PC-9 (cell line): Measurements from ENCODE around the gene RHCE. TPM values are rescaled to one million over a fixed set of nuclear protein-coding genes. Genes with fewer than 3 reads are reported as not detected.

Experiments
- BruUV-seq: library from RNA; stranded (reverse); fragments of 400-500 nt; replicated peaks from 2 replicates; lab custom pipeline; 2021; lab: Mats Ljungman, UMichigan
- CTCF ChIA-PET: fragments of 300-600 bp; sonication (Branson Sonifier 250); formaldehyde crosslinking; loops from one replicate; lab custom pipeline; 2022; ENCODE audit warnings: antibody characterized with exemption; lab: Charles Lee
- POLR2A ChIA-PET: fragments of 300-600 bp; sonication (Branson Sonifier 250); formaldehyde crosslinking; loops from one replicate; lab custom pipeline; 2022; ENCODE audit warnings: antibody characterized with exemption; ENCODE audit not compliant: unreplicated experiment; lab: Charles Lee
- DNase-seq, 2 experiments: peaks; one replicate each; pipeline versions ENCODE4 v3.0.0 to v3.0.0-alpha.2; 2015 to 2022; ENCODE audit warnings: mixed read lengths in 1 of 2
- H2AFZ ChIP-seq: fragments of 200-600 bp; sonication (generic); 2 replicates; pipeline ENCODE4 v1.8.1; 2017; ENCODE audit warnings: antibody characterized with exemption
- H3F3A ChIP-seq: fragments of 200-600 bp; sonication (generic); 2 replicates; pipeline ENCODE4 v1.8.1; 2017; ENCODE audit warnings: antibody characterized with exemption, mild to moderate bottlenecking, low read depth; ENCODE audit not compliant: insufficient read depth
- H3K27ac ChIP-seq: fragments of 200-600 bp; sonication (generic); 2 replicates; pipeline ENCODE4 v1.6.1; 2016; ENCODE audit warnings: mixed run types
- H3K27me3 ChIP-seq: fragments of 200-600 bp; sonication (generic); 2 replicates; pipeline ENCODE4 v1.6.1; 2016; ENCODE audit warnings: low read depth, mixed run types; ENCODE audit not compliant: insufficient read depth
- H3K36me3 ChIP-seq: fragments of 200-600 bp; sonication (generic); 2 replicates; pipeline ENCODE4 v1.6.1; 2016; ENCODE audit warnings: low read depth, mixed run types
- H3K4me1 ChIP-seq: fragments of 200-600 bp; sonication (generic); replicated peaks from 2 replicates; pipeline ENCODE4 v1.6.1; 2016; ENCODE audit warnings: mixed run types; ENCODE audit not compliant: insufficient read depth
- H3K4me2 ChIP-seq: fragments of 200-600 bp; sonication (generic); 2 replicates; pipeline ENCODE4 v1.6.1; 2017; ENCODE audit warnings: mixed run types
- H3K4me3 ChIP-seq: fragments of 200-600 bp; sonication (generic); 2 replicates; pipeline ENCODE4 v1.6.1; 2016; ENCODE audit warnings: mixed run types
- H3K79me2 ChIP-seq: fragments of 200-600 bp; sonication (generic); 2 replicates; pipeline ENCODE4 v1.6.1; 2017; ENCODE audit warnings: low read depth, mixed run types
- H3K9me2 ChIP-seq: fragments of 200-600 bp; sonication (generic); 2 replicates; pipeline ENCODE4 v1.8.1; 2017; ENCODE audit warnings: mild to moderate bottlenecking; ENCODE audit not compliant: insufficient read depth
- H3K9me3 ChIP-seq: fragments of 200-600 bp; sonication (generic); 2 replicates; pipeline ENCODE4 v1.8.1; 2016; ENCODE audit warnings: low read depth; ENCODE audit not compliant: insufficient read depth
- H4K20me1 ChIP-seq: fragments of 200-600 bp; sonication (generic); 2 replicates; pipeline ENCODE4 v1.8.1; 2017; ENCODE audit not compliant: insufficient read depth
- EZH2 ChIP-seq: fragments of 200-600 bp; sonication (generic); IDR thresholded peaks from 2 replicates; pipeline ENCODE4 v1.8.0; 2017; ENCODE audit warnings: antibody characterized with exemption, low read depth
- intact Hi-C: fragments of 100-400 bp; cut with micrococcal nuclease; formaldehyde crosslinking; loops from one replicate; pipeline ENCODE4 v1.10.0; 2022; ENCODE audit not compliant: unreplicated experiment
- total RNA-seq: library from RNA; stranded (reverse); gene quantifications from 2 replicates; pipeline ENCODE4 v1.2.3, GENCODE V29; 2021
- TF ChIP-seq, protein P1 (sequence below): fragments of 200-600 bp; sonication (generic); conservative IDR thresholded peaks from 2 replicates; pipeline ENCODE4 v1.6.1; 2017; ENCODE audit warnings: mixed run types, antibody characterized with exemption, mild to moderate bottlenecking, moderate library complexity

The RHCE gene
- total RNA-seq, 1 experiment from 2014 or later, result 0.22 TPM

- Histone ChIP-seq H3K27me3 (no peaks in the 10 kb centered on the region), H3K9me2 (no peaks in the 10 kb centered on the region), H3K27ac (no peak overlapping the region), H3K4me3 (no peak overlapping the region), H3K4me2 (no peak overlapping the region), H3F3A (no peaks in the 10 kb centered on the region), H3K79me2 (no peaks in the 10 kb centered on the region), H2AFZ (no peak overlapping the region), H3K36me3 (no peaks in the 10 kb centered on the region), H4K20me1 (no peaks in the 10 kb centered on the region), H3K4me1 (no peaks in the 10 kb centered on the region), H3K9me3 (no peaks in the 10 kb centered on the region)
- POLR2A ChIA-PET, result no interaction called here
- no peak for DNase-seq
- CTCF ChIA-PET, result no interaction called here
- intact Hi-C loops, result no loop called here
- BruUV-seq, result no TSS peak
- no peak for TF ChIP-seq EZH2
- TF ChIP-seq, protein P1, sequence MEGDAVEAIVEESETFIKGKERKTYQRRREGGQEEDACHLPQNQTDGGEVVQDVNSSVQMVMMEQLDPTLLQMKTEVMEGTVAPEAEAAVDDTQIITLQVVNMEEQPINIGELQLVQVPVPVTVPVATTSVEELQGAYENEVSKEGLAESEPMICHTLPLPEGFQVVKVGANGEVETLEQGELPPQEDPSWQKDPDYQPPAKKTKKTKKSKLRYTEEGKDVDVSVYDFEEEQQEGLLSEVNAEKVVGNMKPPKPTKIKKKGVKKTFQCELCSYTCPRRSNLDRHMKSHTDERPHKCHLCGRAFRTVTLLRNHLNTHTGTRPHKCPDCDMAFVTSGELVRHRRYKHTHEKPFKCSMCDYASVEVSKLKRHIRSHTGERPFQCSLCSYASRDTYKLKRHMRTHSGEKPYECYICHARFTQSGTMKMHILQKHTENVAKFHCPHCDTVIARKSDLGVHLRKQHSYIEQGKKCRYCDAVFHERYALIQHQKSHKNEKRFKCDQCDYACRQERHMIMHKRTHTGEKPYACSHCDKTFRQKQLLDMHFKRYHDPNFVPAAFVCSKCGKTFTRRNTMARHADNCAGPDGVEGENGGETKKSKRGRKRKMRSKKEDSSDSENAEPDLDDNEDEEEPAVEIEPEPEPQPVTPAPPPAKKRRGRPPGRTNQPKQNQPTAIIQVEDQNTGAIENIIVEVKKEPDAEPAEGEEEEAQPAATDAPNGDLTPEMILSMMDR, result no peak
Observed at GRCh38 chr1:25460020-25460419, 39.4 kb upstream of the RHCE start.

DNA sequence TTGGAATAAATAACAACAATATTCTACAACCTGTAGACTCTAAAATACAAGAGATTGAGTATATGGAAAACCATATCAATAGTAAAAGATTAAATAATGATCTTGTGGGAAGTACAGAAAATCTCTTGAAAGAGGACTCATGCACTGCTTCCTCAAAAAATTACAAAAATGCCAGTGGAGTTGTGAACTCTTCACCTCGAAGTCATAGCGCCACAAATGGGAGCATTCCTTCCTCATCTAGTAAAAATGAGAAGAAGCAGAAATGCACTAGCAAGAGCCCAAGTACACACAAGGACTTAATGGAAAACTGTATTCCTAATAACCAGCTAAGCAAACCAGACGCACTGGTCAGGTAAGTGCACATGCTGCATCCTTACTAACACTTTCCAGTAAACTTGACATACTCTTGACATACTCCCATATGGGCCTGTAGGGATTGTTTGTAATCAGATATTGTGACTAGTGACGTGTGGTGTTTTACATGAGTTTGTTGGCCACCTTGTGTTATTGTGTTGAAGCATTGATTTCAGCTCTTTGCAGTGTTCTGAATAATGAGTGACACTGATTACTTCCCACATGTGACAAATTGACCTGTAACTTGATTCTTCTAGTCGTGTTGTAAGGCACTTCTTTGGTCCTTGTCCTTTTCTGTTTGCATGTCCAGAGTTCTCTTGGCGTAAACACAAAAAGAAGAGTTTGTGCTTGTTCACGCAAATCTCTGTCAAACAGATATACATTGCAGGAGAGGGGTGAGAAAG, 38.1 kb upstream of the RHCE start:
- BruUV-seq, result no TSS peak
- no peak for TF ChIP-seq EZH2
- TF ChIP-seq, protein P1, result no peak
- Histone ChIP-seq H3K4me2 (no peak overlapping the region), H3K27ac (no peak overlapping the region), H3K4me1 (no peaks in the 10 kb centered on the region), H3K79me2 (no peaks in the 10 kb centered on the region), H3K9me2 (no peaks in the 10 kb centered on the region), H3K36me3 (no peaks in the 10 kb centered on the region), H3K9me3 (no peaks in the 10 kb centered on the region), H3K27me3 (no peaks in the 10 kb centered on the region), H3K4me3 (no peak overlapping the region), H3F3A (no peaks in the 10 kb centered on the region), H4K20me1 (no peaks in the 10 kb centered on the region), H2AFZ (no peak overlapping the region)
- ChIA-PET CTCF (no interaction called here), POLR2A (no interaction called here)
- intact Hi-C loops, result no loop called here
- peak in 1 of 2 experiments; percentile 35 for DNase-seq

DNA sequence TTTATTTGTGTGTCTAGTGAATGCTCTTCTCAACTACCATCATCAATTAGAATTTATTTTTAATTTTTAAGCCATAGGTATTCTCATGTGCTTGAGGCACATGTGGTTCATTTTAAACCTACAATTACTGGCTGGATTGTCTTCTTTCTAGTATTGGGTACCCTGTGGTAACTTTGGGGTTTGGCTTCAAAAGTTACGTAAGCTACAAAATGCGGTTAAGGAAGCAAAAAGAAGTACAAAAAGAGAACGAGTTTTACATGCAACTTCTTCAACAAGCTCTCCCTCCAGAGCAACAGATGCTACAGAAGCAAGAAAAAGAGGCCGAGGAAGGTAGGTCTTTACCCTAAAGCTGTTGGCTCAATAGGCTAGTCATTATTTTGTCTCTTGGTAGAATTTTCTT, 35.9 kb upstream of the RHCE start:
- POLR2A ChIA-PET, result no interaction called here
- Histone ChIP-seq H3K9me3 (no peaks in the 10 kb centered on the region), H3K4me3 (no peak overlapping the region), H3K9me2 (no peaks in the 10 kb centered on the region), H3F3A (no peaks in the 10 kb centered on the region), H3K36me3 (no peaks in the 10 kb centered on the region), H2AFZ (no peak overlapping the region), H3K79me2 (no peaks in the 10 kb centered on the region), H3K27me3 (no peaks in the 10 kb centered on the region), H4K20me1 (no peaks in the 10 kb centered on the region), H3K4me2 (no peak overlapping the region), H3K4me1 (no peaks in the 10 kb centered on the region), H3K27ac (no peak overlapping the region)
- no TSS peak for BruUV-seq
- intact Hi-C loops, result no loop called here
- TF ChIP-seq, protein P1, result no peak
- TF ChIP-seq EZH2, result no peak
- DNase-seq, result no peak
- CTCF ChIA-PET, result no interaction called here
